GM12864 (cell line): ENCODE measurements around the gene PODXL.

Source experiments
- DNase-seq: peaks from one replicate; pipeline ENCODE4 v3.0.0-alpha.2; 2011; ENCODE audit warnings: low read depth
- H3K4me3 ChIP-seq: 2 replicates; pipeline ENCODE4 v1.5.1; 2011; ENCODE audit warnings: mild to moderate bottlenecking, low read depth, low read length, control low read depth
- CTCF ChIP-seq: IDR thresholded peaks from 2 replicates; pipeline ENCODE4 v1.5.1; 2011; ENCODE audit warnings: low read depth, mild to moderate bottlenecking, moderate library complexity, low read length, control low read depth, inconsistent platforms; ENCODE audit errors: missing control alignments

The PODXL gene

DNA sequence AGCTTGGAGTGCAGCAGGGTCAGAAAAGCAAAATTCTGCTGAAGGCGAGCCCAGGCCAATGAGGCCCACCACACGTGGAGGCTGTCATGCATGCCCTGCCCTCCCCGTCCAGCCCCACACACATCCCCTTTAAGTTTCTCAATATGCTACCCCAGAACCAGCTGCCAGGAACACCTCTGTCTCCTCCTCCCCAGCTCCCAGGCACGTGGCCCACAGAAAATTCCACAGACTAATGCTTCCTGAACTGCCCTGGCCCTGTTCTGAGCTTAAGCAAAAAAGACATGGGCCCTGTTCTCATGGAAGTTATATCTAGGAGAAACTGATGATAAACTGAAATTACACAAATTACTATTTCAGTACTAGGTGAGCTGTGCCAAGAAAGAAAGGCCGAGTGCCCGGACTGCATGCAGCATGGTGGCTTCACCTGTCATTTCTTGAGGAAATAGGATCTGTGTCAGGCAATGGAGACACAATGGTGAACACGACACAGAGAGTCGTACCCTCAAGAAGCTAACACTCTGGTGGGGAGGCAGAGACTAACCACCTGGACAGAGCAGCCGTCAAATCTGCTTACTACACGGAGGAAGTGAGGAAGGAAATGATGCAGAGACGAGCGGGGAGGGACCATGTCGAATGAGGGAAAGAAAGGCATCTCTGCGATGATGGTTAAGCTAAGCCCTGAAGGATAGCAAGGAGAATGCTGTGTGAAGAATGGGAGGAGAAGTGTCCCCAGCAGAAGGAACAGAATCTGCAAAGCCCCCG lies 44.5 kb downstream of the PODXL start:
- H3K4me3 ChIP-seq = no peak overlapping the region
- no peak for DNase-seq
- no peak for TF ChIP-seq CTCF

GRCh38 chr7:131511071-131511470 lies 45.4 kb downstream of the PODXL start:
- TF ChIP-seq CTCF = no peak
- DNase-seq = no peak
- no peak overlapping the region for H3K4me3 ChIP-seq

DNA sequence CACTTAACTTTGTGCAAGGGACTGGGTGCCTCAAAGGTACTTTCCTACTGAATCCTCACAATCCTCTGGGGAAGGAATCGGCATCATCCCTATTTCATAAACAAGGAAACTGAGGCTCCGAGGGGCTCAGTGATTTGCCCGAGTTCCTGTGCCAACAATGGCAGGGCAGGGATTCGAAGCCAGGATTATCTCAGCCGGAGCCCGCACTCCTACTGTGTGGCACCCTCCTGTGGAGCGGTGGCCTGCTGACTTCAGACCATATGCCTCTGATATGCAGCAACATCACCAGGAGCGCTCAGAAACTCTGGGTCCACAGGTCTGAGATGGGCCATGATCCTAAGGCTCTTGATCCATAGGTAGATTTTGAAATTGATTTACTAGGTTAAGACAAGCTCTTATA lies 46.6 kb downstream of the PODXL start:
- no peak overlapping the region for H3K4me3 ChIP-seq
- DNase-seq = no peak
- TF ChIP-seq CTCF = no peak

GRCh38 chr7:131508754-131509486 lies 47.5 kb downstream of the PODXL start:
- no peak for TF ChIP-seq CTCF
- no peak overlapping the region for H3K4me3 ChIP-seq
- DNase-seq = no peak

DNA sequence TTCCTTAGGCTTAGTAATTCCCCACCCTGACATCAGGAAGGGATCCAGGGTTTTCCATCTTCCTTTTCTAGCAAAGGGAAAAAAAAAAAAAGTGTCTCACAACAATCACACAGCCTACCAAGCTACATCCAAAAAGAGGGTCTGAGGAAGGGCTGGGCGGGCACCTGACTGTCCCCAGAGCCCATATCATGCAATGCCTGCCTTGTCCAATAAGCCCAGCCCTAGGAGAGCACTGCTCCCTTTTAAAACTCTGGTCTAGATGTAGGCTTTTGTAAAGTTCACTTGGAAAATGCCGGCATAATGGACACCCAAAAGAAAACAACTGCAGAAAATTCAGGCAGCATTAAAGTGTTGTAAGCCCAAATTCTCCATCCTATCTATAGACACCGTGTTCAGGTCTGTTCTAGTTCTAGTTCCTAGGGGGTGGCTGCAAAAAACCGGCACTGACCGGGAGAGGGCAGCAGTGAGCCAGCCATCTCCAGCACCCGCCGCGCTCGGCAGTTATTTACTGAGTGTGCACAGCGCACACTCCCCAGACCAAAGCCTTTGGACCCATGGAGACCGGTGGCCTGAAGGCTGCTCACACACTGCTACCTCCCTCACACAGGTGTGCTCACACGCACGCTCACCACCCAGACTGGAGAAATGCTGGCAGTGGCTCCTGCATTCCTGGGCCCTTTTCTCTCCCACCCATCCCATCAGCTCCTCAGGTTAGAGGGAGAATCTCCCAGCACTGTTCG lies 48.7 kb downstream of the PODXL start:
- DNase-seq = no peak
- TF ChIP-seq CTCF = peak; percentile 94
- H3K4me3 ChIP-seq = no peak overlapping the region

DNA sequence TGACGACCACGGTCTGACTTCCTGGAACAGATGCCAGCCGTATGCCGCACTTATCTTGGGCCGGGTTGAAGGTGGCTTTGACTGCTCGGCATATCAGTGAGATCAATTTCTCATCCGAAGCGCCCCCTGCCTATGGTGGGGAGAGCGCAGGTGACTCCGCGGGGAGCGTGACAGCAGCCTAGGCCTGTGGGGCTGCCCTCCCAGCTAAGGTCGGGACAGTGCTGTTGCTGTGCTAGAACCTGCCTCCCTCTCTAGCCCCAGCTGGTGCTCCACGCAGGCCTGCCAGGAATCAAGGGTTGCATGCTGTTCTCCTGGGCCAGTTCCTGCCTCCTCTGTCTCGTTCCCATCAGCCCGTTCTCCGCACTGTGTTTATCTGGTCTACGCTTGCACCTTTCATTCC lies 49.8 kb downstream of the PODXL start:
- H3K4me3 ChIP-seq = no peak overlapping the region
- no peak for DNase-seq
- no peak for TF ChIP-seq CTCF
